GM13977 (cell line): ENCODE measurements around the gene EPB41L5.
A peak's percentile ranks its signal among the peaks of the same experiment; 100 is the strongest.

Source experiments
- DNase-seq: peaks from one replicate; pipeline ENCODE4 v3.0.0; 2012; ENCODE audit warnings: low spot score
- CTCF ChIP-seq: IDR thresholded peaks from 2 replicates; pipeline ENCODE4 v1.5.1; 2012; ENCODE audit warnings: mild to moderate bottlenecking, control low read depth; ENCODE audit not compliant: insufficient read depth; ENCODE audit errors: extremely low read depth, missing control alignments
- in situ Hi-C: fragments of 300-500 bp; cut with MboI; formaldehyde crosslinking; loops from one replicate; pipeline ENCODE4 v1.12.0; 2022; ENCODE audit warnings: low sequenced_read_pairs, low pct_unique_long_range_greater_than_20kb, mixed read lengths, inconsistent platforms; ENCODE audit not compliant: unreplicated experiment

The EPB41L5 gene

GRCh38 chr2:120222186-120223033 lies 209.5 kb downstream of the EPB41L5 start:
- DNase-seq, result no peak
- in situ Hi-C loops, result no loop called here
- TF ChIP-seq CTCF, result no peak

- DNase-seq, result peak; percentile 96
- in situ Hi-C loops, result no loop called here
- TF ChIP-seq CTCF, result peak; percentile 27
These were observed 210.4 kb downstream of the EPB41L5 start, which contains the start of gene TMEM185B for GRCh38 chr2:120223034-120223912. Gene TMEM185B, minus strand, starts transcription at chr2:120223400. Its CDS starts 424 bp downstream, at chr2:120222976.

- in situ Hi-C loops, result no loop called here
- no peak for TF ChIP-seq CTCF
These were observed 211.4 kb downstream of the EPB41L5 start for GRCh38 chr2:120224256-120224655.

GRCh38 chr2:120224735-120225548 lies 212.1 kb downstream of the EPB41L5 start:
- DNase-seq, result no peak
- TF ChIP-seq CTCF, result no peak
- in situ Hi-C loops, result no loop called here

More at GRCh38 chr2:120224256-120224655, 211.4 kb downstream of the EPB41L5 start:
- no peak for DNase-seq

- in situ Hi-C loops, result no loop called here
- no peak for DNase-seq
- TF ChIP-seq CTCF, result no peak
These were observed 212.7 kb downstream of the EPB41L5 start for GRCh38 chr2:120225549-120226065.

GRCh38 chr2:120226316-120226715 lies 213.4 kb downstream of the EPB41L5 start:
- in situ Hi-C loops, result no loop called here
- DNase-seq, result no peak
- TF ChIP-seq CTCF, result no peak
